Heart right ventricle (tissue), 16 donors: Measurements from ENCODE around the gene PEX19. TPM values are rescaled to one million over a fixed set of nuclear protein-coding genes. Genes with fewer than 3 reads are reported as not detected.

Experiments
- ATAC-seq, 8 donors: fragments of 200-7000 bp; cut with Tn5 transposase; one replicate each; pipeline ENCODE4 v1.9.1; 2020; ENCODE audit warnings: mild to moderate bottlenecking in 8 of 8, moderate library complexity in 8 of 8, moderate number of reproducible peaks in 1 of 8
- DNase-seq, 2 donors: peaks; one replicate each; pipeline ENCODE4 v3.0.0-alpha.2; 2020
- H3K27ac ChIP-seq, 10 donors: fragments of 200-600 bp; sonication (generic) in 2 of 10; one replicate each; pipeline versions ENCODE4 v1.5.0 to v1.8.0; 2020 to 2022; ENCODE audit warnings: mild to moderate bottlenecking in 3 of 10
- H3K27me3 ChIP-seq, 7 donors: fragments of 200-600 bp; one replicate each; pipeline ENCODE4 v1.8.0; 2021 to 2022; ENCODE audit warnings: mild to moderate bottlenecking in 2 of 7
- H3K36me3 ChIP-seq, 9 donors: fragments of 200-600 bp; sonication (generic) in 1 of 9; one replicate each; pipeline versions ENCODE4 v1.5.0 to v1.8.0; 2020 to 2022; ENCODE audit warnings: mild to moderate bottlenecking in 2 of 9
- H3K4me1 ChIP-seq, 9 donors: fragments of 200-600 bp; sonication (generic) in 1 of 9; one replicate each; pipeline versions ENCODE4 v1.5.0 to v1.8.0; 2020 to 2022; ENCODE audit warnings: mild to moderate bottlenecking in 4 of 9
- H3K4me3 ChIP-seq, 10 donors: fragments of 200-600 bp; sonication (generic) in 2 of 10; one replicate each; pipeline versions ENCODE4 v1.5.0 to v1.8.0; 2020 to 2022; ENCODE audit warnings: mild to moderate bottlenecking in 7 of 10, moderate library complexity in 2 of 10
- H3K9me3 ChIP-seq, 11 donors: fragments of 200-600 bp in 10 of 11; sonication (generic) in 2 of 11; one replicate each; pipeline versions ENCODE4 v1.5.0 to v1.8.0; 2013 to 2022; ENCODE audit warnings: mild to moderate bottlenecking in 2 of 11, control low read depth in 1 of 11, moderate library complexity in 1 of 11
- whole genome bisulfite sequencing, 2 donors: extraction: QIAGEN DNeasy Blood & Tissue Kit; methylation state at CpG; one replicate each; pipeline ENCODE4 v1.1.7; 2013; ENCODE audit warnings: inconsistent platforms in 1 of 2; 5-methylcytosine and 5-hydroxymethylcytosine counted together
- intact Hi-C, 10 donors: fragments of 100-400 bp; cut with DNase I; formaldehyde crosslinking; loops; one replicate each; pipeline versions ENCODE4 v1.11.1 to v1.14.2; 2022
- polyA plus RNA-seq, 2 donors: library from polyadenylated mRNA; stranded (reverse); fragments of 200-250 nt; gene quantifications; one replicate each; pipeline ENCODE4 v1.2.3, GENCODE V29; 2013
- total RNA-seq, 10 donors: library from RNA; stranded (reverse); fragmentation: NEBNext Ultra II Directional in 3 of 10; extraction: Animal tissue kit (Norgen Biotek cat#: 25700) in 3 of 10; gene quantifications; one replicate each; pipeline versions ENCODE4 v1.2.1 to v1.2.4, GENCODE V29; 2021 to 2023
- TF ChIP-seq, protein P1 (sequence below), 9 donors: fragments of 200-600 bp; sonication (generic) in 2 of 9; IDR thresholded peaks; one replicate each; pipeline versions ENCODE4 v1.5.0 to v1.8.0; 2021 to 2022; ENCODE audit warnings: antibody characterized with exemption in 9 of 9, mild to moderate bottlenecking in 5 of 9, moderate library complexity in 1 of 9
- donor health status: Arrhythmogenic right ventricular cardiomyopathy.
- donor health status: ischemic (EF 13 %, LVEDD 7.1; RV severe dilation, severe dysfunction).
- donor health status: healthy with polysubstance abuse.
- donor health status: DM: no; HTN: yes; CAD: no.
- donor health status: DM: no; HTN: no; CAD: no.
- donor health status: ischemic (EF 25% LVEDD 6.9; RV normal size, moderate dysfunction).
- donor health status: ischemic (EF 25% LVEDD 5.7; RV mildly dilated, moderate dysfunction).
- donor health status: healthy.
- donor health status: DM: yes; HTN: yes; CAD: no.
- donor health status: Ischemic cardiomyopathy.
- donor health status: ischemic (EF 35%, LVEDD 5.7; RV mildly dilated, moderate dysfunction).
- donor health status: nonischemic (EF 11% LVEDD 7.7; RV severe dilation, severe dysfunction).
- donor health status: DM: yes; HTN: yes; CAD: no.
- donor health status: PGD.
- donor health status: ischemic (EF 29% LVEDD 5.4; RV normal size, mild dysfunction).
- donor health status: nonischemic (EF 23%, LVEDD 6.1; RV moderate dilation, normal function).

Gene PEX19
- total and polyA plus RNA-seq, 12 donors, result 11.9 to 100 (median 91.7) TPM

DNA sequence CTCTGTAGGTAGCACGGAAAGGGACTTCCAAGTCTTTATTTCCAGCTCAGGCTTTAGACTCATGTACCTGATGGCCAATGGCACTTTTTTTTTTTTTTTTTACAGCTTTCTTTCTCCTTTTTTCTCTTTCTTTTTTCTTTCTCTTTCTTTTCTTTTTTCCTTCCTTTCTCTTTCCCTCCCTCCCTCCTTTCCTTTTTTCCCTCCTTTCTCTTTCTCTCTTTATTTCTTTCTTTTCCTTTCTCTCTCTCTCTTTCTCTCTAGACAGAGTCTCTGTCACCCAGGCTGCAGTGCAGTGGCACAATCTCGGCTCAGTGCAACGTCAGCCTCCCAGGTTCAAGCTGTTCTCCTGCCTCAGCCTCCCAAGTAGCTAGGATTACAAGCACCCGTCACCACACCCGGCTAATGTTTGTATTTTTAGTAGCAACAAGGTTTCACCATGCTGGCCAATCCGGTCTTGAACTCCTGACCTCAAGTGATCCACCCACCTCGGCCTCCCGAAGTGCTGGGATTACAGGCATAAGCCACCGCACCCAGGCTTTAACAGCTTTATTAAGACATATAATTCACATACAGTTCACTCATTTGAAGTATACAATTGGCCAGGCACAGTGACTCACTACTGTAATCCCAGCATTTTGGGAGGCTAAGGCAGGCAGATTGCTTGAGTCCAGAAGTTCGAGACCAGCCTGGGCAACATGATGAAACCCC, 17.5 kb downstream of the PEX19 start:
- Histone ChIP-seq H3K9me3 (no peaks in the 10 kb centered on the region), H3K27me3 (no peaks in the 10 kb centered on the region), H3K4me1 (peaks cover 0 to 9% (median 5%) of the 10 kb centered on the region in 9 donors), H3K27ac (no peak overlapping the region), H3K36me3 (no peaks in the 10 kb centered on the region), H3K4me3 (no peak overlapping the region)
- intact Hi-C loops, result no loop called here
- ATAC-seq, result no peak
- TF ChIP-seq, protein P1, sequence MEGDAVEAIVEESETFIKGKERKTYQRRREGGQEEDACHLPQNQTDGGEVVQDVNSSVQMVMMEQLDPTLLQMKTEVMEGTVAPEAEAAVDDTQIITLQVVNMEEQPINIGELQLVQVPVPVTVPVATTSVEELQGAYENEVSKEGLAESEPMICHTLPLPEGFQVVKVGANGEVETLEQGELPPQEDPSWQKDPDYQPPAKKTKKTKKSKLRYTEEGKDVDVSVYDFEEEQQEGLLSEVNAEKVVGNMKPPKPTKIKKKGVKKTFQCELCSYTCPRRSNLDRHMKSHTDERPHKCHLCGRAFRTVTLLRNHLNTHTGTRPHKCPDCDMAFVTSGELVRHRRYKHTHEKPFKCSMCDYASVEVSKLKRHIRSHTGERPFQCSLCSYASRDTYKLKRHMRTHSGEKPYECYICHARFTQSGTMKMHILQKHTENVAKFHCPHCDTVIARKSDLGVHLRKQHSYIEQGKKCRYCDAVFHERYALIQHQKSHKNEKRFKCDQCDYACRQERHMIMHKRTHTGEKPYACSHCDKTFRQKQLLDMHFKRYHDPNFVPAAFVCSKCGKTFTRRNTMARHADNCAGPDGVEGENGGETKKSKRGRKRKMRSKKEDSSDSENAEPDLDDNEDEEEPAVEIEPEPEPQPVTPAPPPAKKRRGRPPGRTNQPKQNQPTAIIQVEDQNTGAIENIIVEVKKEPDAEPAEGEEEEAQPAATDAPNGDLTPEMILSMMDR (IDR thresholded peaks at IDR 0.05), result no peak
- 75 to 87% methylated on average over 10 of the region's 10 CpGs for WGBS, 2 donors
- no peak for DNase-seq

DNA sequence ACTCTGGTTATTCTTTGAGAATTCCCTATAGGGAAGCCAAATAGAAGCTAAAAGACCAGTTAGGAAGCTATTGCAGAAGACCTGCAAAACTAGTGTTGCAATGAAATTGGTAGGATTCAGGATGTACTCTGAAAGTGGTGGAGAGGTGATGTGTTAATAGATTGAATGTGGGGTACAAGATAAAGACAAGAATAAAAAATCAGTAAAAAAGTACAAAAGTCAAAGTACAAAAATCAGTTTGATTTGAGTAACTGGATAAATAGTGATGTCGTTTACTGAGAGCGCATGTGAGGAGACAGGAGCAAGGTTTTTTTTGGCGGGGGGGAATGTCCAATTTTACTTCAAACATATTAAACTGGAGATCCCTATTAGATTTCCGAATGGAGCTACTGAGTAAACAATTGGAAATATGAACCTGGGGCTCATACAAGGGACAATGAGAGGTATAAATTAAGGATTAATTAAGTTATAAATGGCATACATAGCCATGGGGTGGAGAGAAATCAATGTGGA, 20.1 kb downstream of the PEX19 start:
- TF ChIP-seq, protein P1 (IDR thresholded peaks at IDR 0.05), result no peak
- peaks cover 0 to 27% (median 20%) of the 10 kb centered on the region in 9 donors for H3K4me1 ChIP-seq
- no peaks in the 10 kb centered on the region for H3K27me3 ChIP-seq
- H3K27ac ChIP-seq, result no peak overlapping the region
- 85 to 87% methylated on average over 4 of the region's 4 CpGs for WGBS, 2 donors
- H3K9me3 ChIP-seq, result no peaks in the 10 kb centered on the region
- H3K36me3 ChIP-seq, result no peaks in the 10 kb centered on the region
- no peak for ATAC-seq
- intact Hi-C loops, result loop anchor here in 1 of 10 donors (5.0 kb wide), 1 partner anchor 58 kb away; the partner anchor contains the start of gene PEA15
- DNase-seq, result no peak
- no peak overlapping the region for H3K4me3 ChIP-seq

DNA sequence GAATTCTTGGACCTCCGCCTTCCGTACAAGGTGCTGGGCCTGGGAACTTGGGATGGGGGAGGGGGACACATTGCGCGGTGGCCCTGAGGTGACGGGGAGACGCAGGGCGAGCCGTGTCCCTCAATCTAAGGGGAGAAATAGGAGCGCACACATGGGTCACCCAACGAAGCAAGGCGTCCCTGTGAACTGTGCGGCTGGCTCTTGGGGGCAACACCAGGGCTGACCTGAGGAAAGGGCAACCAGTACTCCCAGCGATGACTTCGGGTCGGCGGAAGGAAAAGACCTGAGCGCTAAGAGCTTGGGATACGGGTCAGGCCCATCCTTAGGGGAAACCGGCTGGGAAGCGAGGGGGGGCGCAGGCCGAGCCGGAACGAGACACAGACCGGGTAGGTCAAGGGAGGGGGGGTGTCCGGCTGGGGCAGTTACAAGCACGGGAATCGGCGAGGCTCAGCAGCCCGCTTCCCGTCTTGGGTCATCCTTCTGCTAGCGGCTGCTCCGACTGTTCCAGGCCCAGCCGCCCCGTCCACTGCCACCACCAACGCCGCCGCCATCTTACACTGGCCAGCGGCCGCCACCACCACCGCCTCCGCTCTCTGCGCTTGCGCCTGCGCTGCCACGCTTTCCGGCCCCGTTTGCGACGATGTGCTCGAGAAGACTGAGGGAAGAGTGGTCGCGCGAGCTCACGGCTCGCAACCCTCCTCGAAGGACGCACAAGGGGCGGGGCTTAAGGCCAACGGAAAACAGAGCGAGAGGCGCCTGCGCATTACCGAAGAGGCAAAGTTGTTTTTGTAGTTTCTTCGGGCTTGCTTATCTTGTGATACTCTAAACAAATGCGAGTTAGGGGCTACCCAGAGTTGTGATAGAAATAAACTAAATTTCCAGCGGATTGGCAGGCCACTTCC, 22.8 kb downstream of the PEX19 start, which contains the start of gene DCAF8:
Gene DCAF8 (minus strand): TSS at position 657 of the 902 bp plus-strand sequence. CDS start 18,541 bp downstream, outside the sequence.
- TF ChIP-seq, protein P1 (IDR thresholded peaks at IDR 0.05), result no peak
- Histone ChIP-seq H3K4me1 (peaks cover 0 to 51% (median 45%) of the 10 kb centered on the region in 9 donors), H3K4me3 (peak within 1 kb of the TSS; percentile 65 to 100 (median 78)), H3K27ac (peak within 1 kb of the TSS; percentile 89 to 99 (median 97)), H3K9me3 (no peaks in the 10 kb centered on the region), H3K36me3 (peaks cover 0 to 14% (median 0%) of the 10 kb centered on the region in 9 donors), H3K27me3 (no peaks in the 10 kb centered on the region)
- DNase-seq (peak; percentile 99), ATAC-seq (peak; percentile 98 to 99 (median 98))
- intact Hi-C loops, result loop anchor here in 1 of 10 donors (5.0 kb wide), 1 partner anchor 55 kb away; the partner anchor contains the start of gene PEA15
- 0 to 1% methylated on average over 66 to 67 of the region's 67 CpGs for WGBS, 2 donors

DNA sequence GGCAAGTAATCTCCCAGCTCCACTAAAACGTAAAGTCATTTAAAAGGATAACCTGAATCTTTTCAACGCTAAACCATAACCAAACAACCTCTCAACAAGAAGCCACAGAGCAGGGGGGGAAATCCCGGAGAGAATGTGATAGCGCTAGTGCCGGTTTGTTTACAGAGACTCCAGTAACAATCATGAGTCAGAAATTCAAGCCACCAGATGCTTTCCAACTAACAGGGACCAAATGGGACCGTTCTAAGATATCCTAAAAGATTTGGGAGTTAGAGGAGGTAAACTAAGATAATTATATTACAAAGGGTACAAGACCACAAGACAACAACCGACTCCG, 23.4 kb downstream of the PEX19 start:
- WGBS, 2 donors, result 0% methylated on average over 8 of the region's 8 CpGs
- DNase-seq (peak in 1 of 2 donors; percentile 27), ATAC-seq (peak; percentile 19 to 56 (median 38))
- Histone ChIP-seq H3K36me3 (peaks cover 0 to 14% (median 0%) of the 10 kb centered on the region in 9 donors), H3K4me3 (peak overlapping the region; percentile 65 to 100 (median 78)), H3K27ac (peak overlapping the region; percentile 89 to 99 (median 97)), H3K27me3 (no peaks in the 10 kb centered on the region), H3K4me1 (peaks cover 0 to 58% (median 50%) of the 10 kb centered on the region in 9 donors), H3K9me3 (no peaks in the 10 kb centered on the region)
- intact Hi-C loops, result loop anchor here in 1 of 10 donors (5.0 kb wide), 1 partner anchor 54 kb away; the partner anchor contains the start of gene PEA15
- TF ChIP-seq, protein P1 (IDR thresholded peaks at IDR 0.05), result no peak
